Activated CD4-positive, alpha-beta T cell treated with anti-CD3 and anti-CD28 coated beads, Interleukin-2, amount 50 U/mL, for 24 hours (primary cell): ENCODE measurements around the gene AHNAK2.
"Not testable (repeated sequence)": the region's sequence is repeated elsewhere in the genome, so short reads cannot be mapped to it uniquely, and the experiment has no call there.

Source experiments
- DNase-seq, 2 donors: peaks; one replicate each; pipeline ENCODE4 v3.0.0-alpha.2; 2020; ENCODE audit warnings: low read depth in 1 of 2, low spot score in 1 of 2

AHNAK2 gene

DNA sequence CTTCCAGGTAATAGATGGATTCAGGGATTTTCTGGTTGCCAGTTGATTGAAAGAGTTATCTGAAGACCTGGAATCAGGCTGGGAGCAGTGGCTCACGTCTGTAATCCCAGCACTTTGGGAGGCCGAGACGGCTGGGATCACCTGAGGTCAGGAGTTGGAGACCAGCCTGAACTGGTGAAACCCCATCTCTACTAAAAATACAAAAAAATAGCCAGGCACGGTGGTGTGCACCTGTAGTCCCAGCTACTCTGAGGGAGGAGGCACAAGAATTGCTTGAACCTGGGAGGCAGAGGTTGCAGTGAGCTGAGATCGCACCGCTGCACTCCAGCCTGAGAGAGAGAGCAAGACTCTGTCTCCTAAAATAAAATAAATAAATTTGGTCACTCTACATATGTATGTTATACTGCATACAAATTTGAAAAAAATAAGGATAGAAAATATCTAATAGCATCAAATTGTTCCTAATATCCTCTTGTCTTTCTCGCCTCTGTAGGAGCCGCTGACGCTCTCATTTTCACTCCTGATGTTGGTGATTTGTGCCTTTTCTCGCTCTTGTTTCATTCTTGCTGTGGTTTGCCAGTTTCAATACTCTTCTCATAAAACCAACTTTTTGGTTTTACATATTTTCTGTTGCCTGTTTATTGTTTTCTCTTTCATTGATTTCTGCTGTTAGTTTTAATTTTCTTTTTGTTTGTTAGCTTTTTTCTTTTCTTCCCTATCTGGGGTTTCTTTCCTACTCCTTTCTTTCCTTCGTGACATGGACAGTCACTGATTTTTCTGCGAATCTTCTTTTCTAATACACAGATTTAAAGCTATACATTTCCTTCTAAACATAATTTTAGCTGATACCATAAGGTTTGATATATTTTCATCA lies 77.3 kb downstream of the AHNAK2 start:
- no peak for DNase-seq

DNA sequence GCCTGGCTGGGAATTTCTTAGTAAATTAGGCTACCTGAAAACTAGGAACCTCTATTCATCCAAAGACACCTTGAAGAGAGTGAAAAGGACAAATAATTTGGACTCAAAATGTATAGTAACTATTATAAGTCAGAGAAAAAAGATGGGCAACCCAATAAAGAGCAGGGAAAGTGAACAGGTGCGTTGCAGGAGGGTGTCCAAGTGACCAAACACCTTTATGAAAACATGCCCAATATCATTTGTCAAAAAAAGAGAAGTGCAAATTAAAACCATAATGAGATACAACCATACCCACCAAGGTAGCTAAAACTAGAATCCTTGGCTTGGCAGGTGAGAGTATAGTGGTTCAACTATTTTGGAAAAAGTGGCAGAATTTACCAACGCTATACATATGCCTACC lies 78.4 kb downstream of the AHNAK2 start:
- no peak for DNase-seq

DNA sequence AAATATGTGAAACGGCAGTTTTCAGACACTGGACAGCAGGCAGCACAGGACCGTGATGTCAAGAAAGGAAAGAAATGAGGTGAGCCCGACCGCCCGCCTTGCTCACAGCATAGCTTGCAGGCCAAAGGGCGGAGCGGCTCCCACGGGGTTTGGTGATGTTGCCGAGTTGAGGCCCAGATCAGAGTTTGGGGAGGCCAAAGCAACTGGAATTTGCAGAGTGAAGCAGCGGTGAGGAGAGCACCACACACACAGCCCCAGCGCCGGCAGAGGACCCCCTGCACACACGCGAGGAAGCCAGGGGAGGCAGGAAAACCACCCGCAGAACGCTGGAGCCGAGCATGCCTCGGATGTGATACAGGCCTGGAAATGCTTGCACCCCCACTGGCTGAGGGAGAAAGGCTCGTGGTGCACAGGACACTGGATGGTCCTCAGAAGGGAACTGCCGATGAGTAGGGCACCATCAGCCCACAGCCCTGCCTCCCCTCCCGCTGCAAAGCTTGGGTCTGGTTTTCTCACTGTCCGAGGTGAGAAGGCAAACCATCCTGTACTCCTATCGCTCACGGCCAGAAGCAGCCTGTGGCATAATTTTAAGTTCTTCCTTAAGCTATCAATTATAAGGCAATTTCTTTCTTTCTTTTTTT lies 79.2 kb downstream of the AHNAK2 start:
- DNase-seq = no peak

DNA sequence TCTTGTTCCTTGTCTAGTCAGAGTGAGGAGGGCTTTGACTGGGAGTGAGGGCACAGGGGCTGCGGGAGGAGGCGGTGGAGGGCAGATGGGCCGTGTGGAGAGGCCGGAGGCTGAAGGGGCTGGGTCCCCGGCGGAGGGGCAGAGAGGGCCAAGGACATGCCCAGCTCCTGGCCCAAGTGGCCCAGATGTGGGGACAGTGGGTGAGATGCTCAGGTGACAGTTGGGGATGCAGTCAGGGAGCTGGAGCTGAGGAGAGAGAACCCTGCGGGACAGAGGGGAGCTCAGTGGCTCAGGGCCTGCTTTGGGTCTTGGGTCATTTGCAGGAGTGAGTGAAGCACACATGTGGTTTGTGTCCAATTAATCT lies 80.0 kb downstream of the AHNAK2 start:
- DNase-seq = no peak

DNA sequence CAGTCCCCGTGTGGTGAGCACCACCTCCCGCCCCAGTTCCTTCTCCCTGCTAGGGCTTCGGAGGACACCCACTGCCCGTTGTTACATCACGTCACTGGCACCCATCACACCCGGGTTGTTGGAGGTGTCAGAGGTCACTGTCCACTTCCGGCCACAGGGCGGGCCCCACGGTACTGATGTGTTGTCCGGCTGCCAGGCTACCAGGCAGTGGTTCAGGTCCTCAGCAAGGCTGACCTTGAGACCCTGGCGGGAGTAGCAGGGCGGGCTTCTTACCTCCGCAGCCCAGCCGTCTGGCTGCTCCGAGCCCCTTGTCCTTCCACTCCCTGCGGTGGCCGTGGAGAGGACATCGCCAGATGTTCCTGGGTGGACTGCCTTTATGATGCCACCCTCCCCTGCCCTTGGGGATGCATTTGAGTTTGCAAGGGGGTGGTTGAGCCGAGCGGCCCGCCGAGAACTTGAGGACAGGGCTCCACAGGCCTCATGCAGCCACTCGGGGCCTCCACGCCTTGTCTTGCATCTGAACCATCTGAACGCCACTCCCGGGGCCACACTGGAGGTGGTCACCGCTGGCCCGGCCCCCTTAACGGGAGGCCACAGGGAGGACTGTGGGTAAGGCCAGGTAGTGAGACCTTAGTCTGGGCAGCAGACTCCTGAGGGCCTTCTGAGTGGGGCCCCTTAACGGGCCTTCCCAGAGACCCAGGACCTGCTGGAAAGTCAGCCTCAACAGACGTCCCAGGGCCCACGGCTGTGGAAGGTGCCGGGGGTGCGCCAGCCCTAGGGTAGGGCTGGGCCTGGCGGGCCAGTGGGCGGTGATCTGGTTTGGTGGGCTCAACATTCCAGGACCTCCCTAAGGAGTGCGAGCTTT lies 80.6 kb downstream of the AHNAK2 start:
- no peak for DNase-seq

DNA sequence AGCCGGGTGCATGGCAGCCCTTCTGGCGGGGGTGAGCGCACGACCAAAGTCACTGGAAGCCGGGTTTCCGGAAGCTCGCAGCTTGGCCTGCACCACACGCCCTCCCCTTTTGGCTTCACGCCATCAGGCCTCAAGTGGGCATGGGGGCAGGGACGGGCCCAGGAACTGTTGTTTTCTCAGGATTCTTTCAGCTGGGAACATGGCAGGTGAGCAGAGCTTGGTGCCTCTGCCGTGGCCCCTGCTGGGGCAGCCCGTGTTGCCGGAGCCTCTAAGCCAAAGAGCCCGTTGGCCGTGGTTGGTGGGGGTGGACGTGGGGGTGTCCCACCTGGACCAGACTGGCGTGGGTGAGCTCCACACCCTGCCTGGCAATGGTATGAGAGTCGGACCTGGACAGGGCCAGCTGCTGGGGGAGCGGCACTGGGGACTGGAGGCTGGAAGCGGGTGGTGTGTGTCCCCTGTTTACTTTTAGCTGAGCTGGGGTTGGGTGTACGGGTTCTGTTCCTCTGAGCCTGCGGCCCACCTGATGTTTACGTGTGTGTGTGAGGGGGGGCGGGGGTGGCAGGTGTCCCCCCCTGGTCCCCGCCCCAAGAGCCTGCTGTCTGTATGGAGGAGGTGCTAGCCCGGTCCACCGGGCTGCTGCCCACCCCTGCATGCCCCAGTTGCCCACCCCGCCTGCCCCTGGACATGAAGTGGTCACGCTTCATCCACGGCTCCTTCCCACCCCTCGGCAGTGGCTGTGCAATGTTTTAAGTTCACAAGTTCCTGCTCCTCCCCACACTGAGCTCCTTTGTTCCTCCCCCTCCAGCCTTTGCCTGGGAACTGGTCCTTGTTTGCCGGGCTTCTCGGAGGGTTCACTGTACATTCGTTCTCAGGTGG lies 82.2 kb downstream of the AHNAK2 start:
- DNase-seq = no peak

DNA sequence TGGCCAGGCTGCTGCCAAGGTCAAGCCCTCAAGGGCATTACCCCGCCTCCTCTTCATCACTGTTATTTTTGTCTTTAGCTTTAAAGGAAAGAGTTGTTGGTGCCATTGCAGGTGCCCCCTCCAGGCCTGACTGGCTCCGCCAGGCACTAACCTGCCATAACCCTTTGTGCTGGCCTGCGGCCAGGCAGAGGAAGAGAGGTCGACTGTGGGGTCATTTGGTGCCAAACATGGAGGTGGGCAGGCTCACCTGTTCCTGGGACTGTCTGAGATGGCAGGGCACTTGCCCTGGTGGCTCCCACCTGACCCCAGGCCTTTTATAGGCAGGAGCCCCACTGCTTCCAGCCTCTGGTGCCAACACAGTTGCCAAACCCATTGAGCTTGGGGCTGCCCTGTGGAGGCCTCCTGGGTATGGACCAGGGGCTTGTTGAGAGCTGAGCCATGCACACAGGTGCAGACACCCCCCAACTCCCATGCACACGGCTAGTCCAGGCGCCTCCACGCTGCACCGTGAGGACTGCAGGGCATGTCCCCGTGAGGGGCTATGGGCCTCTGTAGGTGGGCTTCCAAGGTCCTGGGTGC lies 82.9 kb downstream of the AHNAK2 start:
- DNase-seq = no peak

DNA sequence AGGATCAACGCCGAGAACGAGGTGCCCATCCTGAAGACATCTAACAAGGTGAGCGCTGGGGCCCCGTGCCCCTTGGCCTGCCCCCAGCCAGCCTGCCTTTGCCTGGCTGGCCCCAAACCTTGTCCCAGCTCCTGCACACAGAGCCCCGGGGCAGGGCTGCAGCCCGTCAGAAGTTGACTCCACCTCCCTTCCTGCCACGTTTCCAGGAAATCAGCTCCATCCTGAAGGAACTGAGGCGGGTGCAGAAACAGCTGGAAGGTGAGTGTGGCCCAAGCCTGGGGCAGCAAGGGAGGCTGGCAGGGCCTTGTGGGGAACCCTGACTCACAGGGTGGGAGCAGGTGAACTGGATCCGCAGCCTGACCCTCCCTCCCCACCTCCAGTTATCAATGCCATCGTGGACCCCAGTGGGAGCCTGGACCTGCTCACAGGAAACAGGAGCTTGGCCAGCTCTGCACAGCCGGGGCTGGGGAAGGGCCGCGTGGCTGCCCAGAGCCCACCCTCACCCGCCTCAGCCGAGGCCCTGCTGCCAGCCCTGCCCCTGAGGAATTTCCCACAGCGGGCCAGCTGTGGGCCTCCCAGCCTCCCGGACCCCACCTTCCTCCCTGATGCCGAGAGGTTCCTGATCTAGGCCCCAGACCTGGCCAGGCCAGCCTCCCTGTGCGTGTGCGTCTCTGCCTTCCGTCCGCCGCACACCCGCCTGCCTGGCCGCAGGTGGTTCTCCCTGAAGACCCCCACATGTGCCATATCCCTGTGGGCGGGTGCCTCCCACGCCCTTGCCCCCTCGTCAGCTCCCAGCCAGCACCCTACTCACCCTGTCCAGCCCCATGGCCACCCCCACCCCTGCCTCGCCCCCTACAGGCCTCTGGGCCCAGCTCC lies 83.6 kb downstream of the AHNAK2 start:
- DNase-seq = no peak

DNA sequence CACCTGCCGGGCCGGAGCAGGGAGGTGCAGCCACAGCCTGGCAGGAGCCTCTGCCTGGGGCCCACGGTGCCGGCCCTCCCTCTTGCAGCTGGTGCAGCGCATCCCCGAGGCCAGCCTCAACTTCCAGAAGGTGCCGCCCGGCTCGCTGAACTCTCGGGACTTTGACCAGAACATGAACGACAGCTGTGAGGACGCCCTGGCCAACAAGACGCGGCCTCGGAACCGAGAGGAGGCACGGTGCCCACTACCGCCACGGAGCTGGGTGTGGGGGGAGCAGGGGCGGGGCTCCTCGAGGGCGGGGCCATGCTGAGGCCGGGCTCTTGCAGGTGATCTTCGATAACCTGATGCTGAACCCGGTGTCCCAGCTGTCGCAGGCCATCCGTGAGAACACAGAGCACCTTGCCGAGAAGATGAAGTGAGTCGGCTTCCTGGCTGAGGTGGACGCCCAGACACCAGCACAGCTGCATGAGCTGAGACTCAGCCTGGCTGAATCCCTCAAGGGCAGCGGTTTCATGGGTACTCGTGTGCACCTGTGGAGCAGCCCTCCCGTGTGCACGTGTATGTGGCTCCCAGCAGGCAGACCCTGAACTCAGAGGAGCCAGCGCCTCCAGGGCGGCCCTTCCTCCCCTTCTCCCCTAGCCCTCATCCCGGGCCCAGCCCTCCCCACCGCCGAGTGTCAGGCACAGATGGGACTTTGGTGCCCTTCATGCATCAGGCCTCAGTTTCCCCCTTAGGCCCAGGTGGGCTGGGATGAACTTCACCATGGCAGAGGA lies 84.6 kb downstream of the AHNAK2 start:
- no peak for DNase-seq

DNA sequence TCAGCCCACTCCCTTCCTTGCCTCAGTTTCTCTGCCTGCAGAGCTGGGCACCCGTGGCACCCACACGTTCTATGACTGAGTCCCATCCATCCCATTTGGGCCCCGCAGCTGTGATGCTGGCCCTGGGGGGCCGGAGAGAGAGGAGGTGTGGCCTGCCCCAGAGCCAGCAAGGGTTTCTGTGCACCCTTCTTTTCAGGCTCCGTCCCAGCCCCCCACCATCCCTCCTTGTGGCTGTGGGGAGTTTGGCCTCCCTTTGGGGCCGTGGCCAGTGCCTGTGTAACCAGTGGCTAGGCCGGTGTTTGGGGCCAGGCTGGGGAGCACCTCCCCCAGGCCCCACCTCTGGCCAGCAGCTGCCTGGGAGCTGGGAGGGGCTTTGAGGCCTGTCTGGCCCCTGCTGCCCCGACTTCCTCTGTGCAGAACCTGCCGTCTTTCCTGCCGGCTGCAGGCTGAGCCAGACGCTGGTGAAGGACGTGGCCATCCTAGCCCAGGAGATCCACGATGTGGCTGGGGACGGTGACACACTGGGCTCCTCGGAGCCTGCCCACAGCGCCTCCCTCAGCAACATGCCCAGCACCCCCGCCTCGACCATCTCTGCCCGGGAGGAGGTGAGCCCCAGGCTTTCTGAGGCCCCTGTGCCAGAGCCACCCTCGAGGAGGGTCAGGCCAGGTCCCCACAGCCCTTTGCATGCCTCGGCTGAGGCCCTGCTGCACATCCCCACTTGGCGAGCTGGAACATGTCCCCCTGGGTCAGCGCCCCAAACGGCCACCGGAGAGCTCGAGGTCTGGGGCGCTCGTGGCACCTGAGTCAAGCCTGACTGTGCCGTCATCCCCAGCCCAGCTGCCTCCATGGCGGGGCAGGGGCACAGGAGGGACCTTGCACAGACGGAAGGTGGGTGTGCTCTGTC lies 85.4 kb downstream of the AHNAK2 start:
- DNase-seq = no peak

DNA sequence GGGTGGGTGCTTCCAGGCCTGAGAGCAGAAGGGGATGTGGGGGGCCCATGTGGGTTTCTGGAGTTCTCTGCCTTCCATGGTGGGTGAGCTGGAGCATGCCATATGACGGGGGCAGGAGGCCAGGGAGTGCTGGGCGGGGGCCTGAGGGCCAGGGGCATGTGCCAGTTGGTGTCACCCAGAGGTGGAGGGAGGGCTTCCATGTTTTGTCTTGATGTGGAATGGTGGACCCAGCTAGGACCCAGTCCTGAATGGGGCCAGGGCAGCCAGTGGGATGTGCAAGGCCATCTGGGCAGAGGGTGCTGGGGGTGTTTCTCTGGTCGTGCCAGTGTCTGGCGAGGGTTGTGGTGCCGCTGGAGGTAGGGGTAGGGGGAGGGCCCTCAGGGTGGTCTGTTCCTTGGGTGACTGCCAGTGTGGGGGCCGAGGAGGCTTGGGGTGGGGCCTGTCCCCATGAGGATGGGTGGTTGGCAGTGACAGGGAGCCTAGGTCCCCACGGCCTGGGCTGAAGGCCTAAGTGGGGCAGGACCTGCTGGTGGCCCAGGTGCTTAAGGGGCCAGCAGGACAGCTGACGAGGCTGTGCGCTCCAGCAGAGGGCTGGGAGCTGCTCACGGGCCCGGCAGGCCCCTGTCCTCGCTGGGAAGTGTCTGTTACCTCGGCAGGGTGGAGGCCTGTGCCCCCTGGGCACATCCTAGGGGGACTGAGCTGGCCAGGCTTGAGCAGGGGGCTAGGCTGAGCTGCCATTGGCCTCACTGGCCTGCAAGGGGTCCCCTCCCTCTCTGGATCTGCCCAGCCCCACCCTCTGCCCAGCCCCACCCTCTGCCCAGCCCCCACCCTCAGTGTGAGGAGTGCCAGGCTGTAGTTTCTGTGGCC lies 86.3 kb downstream of the AHNAK2 start:
- DNase-seq = no peak

DNA sequence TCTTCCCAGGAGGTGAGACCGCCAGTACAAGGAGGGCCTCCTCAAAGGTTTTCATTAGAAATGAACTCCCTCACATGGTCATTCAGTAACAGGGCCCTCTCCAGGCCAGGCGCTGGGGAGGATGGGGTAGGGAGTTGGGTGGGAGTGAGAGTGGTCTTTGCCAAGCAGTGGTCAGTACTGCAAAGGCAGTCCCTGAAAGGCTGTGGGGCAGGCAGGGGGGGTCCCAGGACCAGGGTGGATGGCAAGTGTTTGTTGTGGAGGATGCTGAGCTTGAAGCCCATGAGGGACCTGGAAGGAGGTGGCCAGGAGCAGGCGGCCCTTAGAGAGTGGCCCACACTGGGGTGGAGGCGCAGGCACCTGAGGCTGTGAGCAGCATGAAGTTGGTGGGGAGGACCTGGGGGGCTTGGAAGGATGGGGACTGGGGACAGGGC lies 87.0 kb downstream of the AHNAK2 start:
- no peak for DNase-seq

DNA sequence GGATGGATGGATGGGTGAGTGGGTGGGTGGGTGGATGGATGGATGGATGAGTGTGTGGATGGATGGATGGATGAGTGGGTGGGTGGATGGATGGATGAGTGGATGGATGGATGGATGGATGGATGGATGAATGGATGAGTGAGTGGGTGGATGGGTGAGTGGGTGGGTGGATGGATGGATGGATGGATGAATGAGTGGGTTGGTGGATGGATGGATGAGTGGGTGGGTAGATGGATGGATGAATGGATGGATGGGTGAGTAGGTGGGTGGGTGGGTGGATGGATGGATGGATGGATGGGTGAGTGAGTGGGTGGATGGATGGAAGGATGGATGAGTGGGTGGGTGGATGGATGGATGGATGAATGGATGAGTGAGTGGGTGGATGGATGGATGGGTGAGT lies 87.9 kb downstream of the AHNAK2 start:
- not testable (repeated sequence) for DNase-seq

DNA sequence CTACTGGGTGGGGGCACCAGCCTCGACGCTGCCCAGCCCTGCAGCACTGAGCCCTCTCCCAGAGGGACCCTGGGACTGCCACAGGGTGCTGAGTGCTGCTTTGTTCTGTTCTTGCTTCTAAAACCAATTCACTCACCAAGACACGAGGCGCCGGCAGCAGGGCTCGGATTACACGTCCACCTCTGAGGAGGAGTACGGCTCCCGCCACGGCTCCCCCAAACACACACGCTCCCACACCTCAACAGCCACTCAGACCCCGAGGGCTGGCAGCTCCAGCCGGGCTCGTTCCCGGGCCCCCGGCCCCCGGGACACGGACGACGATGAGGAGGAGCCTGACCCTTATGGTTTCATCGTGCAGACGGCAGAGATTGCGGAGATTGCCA lies 88.8 kb downstream of the AHNAK2 start:
- DNase-seq = no peak

DNA sequence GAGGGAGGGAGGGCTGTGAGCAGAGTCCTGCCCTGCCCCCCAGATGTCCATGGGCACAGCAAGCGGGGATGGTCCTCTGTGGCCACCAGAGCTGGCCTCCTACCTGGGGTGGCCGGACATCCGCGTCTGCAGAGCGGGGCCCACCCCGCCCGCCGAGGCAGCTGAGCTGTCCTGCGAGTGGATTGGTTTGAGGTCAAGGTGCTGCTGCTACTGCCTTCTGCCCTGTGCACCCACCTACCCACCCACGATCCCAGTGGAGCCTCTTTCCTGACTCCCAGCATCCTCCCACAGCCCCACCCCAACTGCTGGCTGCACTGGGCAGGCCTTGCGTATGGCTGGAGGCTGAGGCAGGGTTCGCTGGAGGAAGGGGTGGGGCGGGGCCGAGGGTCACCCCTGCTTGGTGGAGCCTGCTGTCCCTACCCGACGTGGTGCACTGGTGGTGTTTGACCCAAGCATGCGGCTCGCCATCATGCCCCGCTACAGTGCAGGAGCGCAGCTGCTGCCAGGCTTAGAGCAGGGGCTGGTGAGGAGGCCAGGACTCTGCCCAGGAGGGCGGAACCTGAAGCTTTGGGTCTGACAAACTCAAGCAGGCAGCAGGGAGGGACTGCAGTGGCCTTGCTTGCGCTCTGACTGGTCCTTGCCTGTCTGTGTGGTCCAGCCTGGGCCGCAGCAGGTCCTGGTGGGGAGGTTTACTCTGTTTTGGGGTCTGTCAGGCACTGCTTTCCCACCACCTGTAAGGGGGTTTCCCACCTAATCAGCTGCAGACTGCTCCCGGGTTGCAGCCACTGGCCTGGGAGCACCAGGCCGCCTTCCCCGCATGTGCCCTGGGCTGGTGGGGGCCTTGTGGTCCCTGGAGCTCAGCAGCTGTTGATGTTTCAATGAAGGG lies 89.4 kb downstream of the AHNAK2 start:
- DNase-seq = no peak
